Smooth muscle cell of the pulmonary artery (primary cell): ENCODE results near the gene PFN4. TPM values are rescaled to one million over a fixed set of nuclear protein-coding genes. Genes with fewer than 3 reads are reported as not detected.

Experiments
- total RNA-seq: library from RNA; depleted of rRNA; stranded (reverse); fragments of >200 nt; gene quantifications from 2 replicates; pipeline ENCODE4 v1.2.3, GENCODE V29; 2014

PFN4 gene
- total RNA-seq: 0.17 and 0.39 TPM in 2 replicates

DNA sequence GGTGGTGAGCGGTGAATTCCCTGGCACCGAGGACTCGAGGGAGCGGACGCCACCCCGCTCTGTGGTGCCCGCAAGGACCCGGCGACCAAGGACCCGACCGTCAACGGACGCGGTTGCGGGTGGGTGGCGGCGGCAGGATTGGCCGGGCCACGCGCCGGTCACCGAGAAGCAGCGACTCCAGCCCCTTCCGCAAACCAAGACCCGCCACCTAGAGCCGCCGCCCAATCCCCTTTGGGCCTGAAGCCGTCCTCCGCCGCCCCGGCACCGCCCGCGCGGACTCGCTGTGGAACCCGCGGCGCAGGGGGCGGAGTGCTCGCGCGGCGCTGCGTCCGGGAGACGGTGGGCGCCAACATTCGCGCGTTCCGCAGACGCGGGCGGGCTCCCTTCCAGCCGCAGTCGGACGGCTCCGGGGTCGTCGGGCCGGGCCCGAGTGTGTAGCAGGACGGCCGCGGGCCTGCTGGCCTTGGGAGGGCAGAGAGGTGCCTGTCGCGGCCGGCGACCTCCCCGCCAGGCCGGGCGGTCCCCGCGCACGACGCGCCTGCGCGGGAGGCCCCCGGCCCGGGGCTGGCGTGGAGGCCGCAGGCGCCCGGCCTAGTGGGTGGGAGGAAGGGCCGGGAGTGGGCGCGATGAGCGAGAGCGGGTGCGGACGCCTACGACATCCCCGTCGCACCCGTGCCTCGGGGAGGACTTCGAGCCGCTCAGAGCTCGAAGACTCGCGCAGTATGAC lies at the start of gene PFN4, which contains the start of gene FAM228B:
PFN4 (minus strand) TSS at position 140 of the 727 bp plus-strand sequence. CDS start 799 bp downstream, outside the sequence.
FAM228B (plus strand) TSS at position 275 of the 727 bp plus-strand sequence. CDS start 893 bp downstream, outside the sequence.

DNA sequence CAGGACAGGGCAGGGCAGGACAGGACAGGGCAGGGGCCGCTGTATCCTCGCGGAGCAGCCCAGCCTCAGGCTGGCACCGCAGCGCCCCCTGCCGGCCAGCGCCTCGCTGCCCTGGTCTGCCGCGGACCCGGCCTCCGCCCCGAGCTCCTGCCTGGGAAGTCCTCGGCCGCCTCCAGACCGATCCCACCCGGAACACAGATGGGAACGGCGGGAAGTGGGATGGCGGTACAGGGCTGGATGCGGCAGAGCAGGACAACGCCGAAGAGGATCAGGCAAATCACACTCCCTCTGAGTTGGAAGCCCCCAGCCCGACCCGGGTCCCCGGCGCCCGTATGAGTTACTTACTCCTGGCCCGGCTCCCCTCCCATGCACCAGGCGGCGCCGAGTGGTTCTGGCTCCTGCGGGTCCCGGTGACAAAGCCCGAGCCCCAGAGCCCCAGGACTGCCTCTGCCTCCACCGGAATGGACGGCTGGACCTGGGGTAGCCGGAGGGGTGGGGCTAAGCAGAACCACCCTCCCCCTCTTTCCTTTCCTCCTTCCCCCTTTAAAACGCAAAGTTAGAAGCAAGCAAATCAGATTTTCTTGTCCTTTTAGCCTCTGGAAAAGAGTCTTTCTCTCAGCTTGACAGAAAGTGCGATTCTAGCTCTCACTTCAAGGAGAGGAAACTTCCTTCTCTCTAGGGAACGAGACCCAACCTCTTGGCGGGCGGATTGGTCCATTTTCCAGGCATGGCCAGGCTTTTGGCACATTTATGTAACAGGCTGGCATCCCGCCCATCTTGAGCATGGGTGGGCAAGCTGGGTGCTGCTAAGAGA lies 38.5 kb downstream of the PFN4 start, which contains the start of gene TP53I3:
TP53I3 (minus strand) TSS at position 449 of the 814 bp plus-strand sequence. CDS start 508 bp downstream, outside the sequence.

GRCh38 chr2:24075915-24076848 lies 47.0 kb downstream of the PFN4 start, which contains the start of gene SF3B6:
Gene SF3B6 (minus strand): TSS chr2:24076326. CDS start chr2:24076229, 97 bp downstream.

Other genes starting within 250 kb of the PFN4 start
- 8.5 and 10.7 TPM in 2 replicates for gene ATAD2B, start 196.2 kb downstream of the PFN4 start, total RNA-seq
- gene UBXN2A, start 182.9 kb downstream of the PFN4 start, total RNA-seq: 9.5 and 12.4 TPM in 2 replicates
- 0.03 and 0.13 TPM in 2 replicates for gene MFSD2B, start 113.2 kb downstream of the PFN4 start, total RNA-seq
- gene WDCP, start 75.9 kb downstream of the PFN4 start, total RNA-seq: 10.2 and 11.3 TPM in 2 replicates
- gene FKBP1B, start 73.6 kb downstream of the PFN4 start, total RNA-seq: 6.8 and 7.9 TPM in 2 replicates
- 81.3 and 105 TPM in 2 replicates for gene SF3B6, start 47.0 kb downstream of the PFN4 start, total RNA-seq
- 16.8 and 25.8 TPM in 2 replicates for gene TP53I3, start 38.5 kb downstream of the PFN4 start, total RNA-seq
- 8.3 and 9.0 TPM in 2 replicates for gene FAM228B, start 135 bp upstream of the PFN4 start, total RNA-seq
- gene FAM228A, start 51.7 kb upstream of the PFN4 start, total RNA-seq: 0.72 and 3.2 TPM in 2 replicates
- 27.2 and 33.0 TPM in 2 replicates for gene ITSN2, start 237.2 kb upstream of the PFN4 start, total RNA-seq